GM19239 (cell line): ENCODE data around the gene MAGI2.
"Not testable (repeated sequence)": the region's sequence is repeated elsewhere in the genome, so short reads cannot be mapped to it uniquely, and the experiment has no call there.

Experiments
- DNase-seq: peaks from one replicate; pipeline ENCODE4 v3.0.0; 2011; ENCODE audit warnings: low spot score; ENCODE audit not compliant: insufficient read length
- FAIRE-seq: peaks from 2 replicates; lab custom pipeline; 2011; peaks lifted over from hg19 to GRCh38; lab: Jason Lieb, UNC

The MAGI2 gene

DNA sequence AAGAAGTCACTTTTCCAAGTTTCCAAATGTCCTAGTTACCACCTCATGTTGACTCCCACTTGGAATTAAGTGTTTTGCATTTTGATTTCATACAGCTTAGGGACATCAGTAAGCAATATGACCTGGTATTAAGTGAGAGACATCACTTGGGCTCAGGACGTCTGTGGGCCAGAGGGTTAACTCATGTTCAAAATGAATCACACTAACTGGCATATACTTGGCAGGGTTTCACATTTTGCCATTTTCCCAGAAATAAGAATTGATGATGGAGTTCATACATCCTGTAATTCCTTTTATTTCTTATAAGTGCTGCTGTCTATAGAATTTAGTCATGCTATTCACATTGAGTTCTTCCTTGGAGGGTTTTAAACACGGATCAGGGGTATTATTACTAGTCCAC, 1138.3 kb downstream of the MAGI2 start:
- no peak for DNase-seq
- no peak for FAIRE-seq

GRCh38 chr7:78311181-78311580, 1142.3 kb downstream of the MAGI2 start:
- DNase-seq (no peak), FAIRE-seq (no peak)

GRCh38 chr7:78307892-78308291, 1145.6 kb downstream of the MAGI2 start:
- FAIRE-seq (no peak), DNase-seq (no peak)

DNA sequence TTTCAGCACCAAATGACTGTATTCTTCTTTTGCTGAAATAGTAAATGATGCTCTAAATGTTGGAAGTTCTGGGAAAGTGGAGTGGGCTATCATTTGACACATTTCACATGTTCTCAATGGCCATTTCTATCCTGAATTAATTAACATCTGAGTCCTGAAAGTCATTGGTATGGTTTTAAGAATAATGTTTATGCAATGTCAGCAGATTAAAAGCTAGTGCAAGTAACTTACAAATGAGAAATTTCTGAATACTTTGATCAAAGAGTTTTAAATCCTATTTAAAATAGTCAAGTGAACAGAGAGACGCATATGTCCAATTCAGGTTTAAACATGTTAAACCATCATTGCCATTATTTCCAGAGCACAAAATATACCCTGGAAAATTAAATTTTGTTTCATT, 1146.8 kb downstream of the MAGI2 start:
- FAIRE-seq = no peak

GRCh38 chr7:78301407-78301806, 1152.1 kb downstream of the MAGI2 start:
- FAIRE-seq (no peak), DNase-seq (no peak)

More for the DNA sequence above, 1146.8 kb downstream of the MAGI2 start:
- DNase-seq = no peak

DNA sequence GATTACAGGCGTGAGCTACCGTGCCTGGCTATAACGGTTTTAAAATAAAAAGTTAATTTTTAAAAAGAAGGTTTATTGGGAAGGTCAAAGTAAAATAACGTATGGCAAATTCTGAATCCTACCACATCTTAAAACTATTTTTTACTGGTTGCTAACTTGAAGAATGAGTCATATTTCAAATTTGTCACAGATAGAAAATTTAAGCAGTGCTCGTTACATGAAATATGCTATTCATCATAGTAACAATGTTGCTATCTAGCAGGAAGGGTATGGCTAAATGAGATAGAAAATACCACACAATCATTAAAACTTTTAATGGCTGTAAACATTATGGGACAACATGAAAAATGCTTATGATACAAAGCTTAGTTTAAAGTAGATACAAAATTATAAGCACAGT, 1154.4 kb downstream of the MAGI2 start:
- DNase-seq = no peak
- FAIRE-seq = no peak

DNA sequence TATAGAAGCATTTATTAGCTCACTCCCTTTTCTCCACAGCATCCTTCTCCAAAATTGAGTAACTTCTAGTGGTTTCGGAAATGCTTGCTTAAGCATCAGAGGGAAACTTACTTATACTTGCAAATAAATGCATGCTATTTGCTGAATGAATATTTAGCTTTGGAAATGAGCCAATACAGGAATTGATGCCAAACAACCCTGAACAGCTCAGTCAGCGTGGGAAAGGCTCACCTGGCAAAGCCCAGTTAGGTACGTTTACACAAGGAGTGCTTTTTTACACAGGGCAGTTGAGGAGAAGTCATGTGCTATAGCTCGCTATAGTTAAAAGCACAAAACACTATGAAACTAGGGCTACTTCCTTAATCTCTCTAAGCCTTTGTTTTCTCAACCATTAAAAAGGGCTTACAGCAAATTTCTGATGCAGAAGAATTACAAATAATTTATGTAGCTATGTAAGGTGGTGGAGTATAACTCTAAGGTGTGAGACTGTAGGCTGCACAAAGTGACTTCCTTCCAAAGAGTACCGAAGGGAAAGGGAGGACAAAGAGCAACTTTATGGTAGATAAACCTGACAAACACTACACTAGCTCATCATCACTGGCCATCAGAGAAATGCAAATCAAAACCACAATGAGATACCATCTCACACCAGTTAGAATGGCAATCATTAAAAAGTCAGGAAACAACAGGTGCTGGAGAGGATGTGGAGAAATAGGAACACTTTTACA, 1156.7 kb downstream of the MAGI2 start:
- no peak for DNase-seq
- FAIRE-seq = no peak

GRCh38 chr7:78296046-78296597, 1157.3 kb downstream of the MAGI2 start:
- DNase-seq = no peak
- no peak for FAIRE-seq

- FAIRE-seq, DNase-seq: not testable (repeated sequence)
These were observed 1164.0 kb downstream of the MAGI2 start for GRCh38 chr7:78289471-78289870.

DNA sequence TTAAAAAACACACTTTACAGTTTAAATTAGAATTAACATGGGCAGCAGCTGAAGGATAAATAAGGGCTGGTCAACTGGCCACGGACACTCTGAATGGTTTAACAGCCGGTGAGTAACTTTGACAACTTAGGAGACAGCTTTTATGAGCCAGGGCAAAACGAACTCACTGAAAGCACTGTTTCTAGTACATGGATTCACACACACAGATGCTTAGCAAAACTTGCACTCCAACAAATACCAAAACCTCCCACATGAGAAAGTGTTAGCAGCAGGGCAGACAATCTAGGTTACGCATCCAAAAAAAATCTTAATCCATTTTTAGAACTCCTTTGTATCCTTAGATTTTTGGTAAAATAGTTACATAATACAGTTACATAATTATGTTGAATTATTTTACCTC, 1168.5 kb downstream of the MAGI2 start:
- FAIRE-seq = no peak
- no peak for DNase-seq

GRCh38 chr7:78280276-78280675, 1173.2 kb downstream of the MAGI2 start:
- DNase-seq = no peak
- no peak for FAIRE-seq

- no peak for DNase-seq
- FAIRE-seq = no peak
These were observed 1174.0 kb downstream of the MAGI2 start for GRCh38 chr7:78279457-78279856.

DNA sequence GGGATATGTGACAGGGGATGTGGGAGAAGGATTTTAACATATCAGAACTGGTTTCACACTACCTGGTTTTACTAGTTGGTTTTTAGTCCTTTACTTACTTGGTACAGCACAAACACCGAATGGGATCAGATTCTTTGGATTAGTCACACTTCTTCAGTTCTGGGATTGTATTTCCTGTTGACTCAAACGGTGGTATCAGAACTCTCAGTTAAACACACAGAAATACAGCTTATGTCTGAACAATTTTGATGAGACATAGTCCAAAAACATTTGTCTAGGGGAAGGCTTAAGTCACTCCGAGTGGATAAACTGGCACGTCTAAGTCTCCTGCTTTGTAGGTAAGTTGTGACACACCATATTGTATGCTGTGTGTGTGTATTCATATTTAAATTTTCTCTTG, 1174.4 kb downstream of the MAGI2 start:
- FAIRE-seq (no peak), DNase-seq (no peak)

- no peak for FAIRE-seq
- no peak for DNase-seq
These were observed 1186.3 kb downstream of the MAGI2 start for GRCh38 chr7:78267141-78267540.

DNA sequence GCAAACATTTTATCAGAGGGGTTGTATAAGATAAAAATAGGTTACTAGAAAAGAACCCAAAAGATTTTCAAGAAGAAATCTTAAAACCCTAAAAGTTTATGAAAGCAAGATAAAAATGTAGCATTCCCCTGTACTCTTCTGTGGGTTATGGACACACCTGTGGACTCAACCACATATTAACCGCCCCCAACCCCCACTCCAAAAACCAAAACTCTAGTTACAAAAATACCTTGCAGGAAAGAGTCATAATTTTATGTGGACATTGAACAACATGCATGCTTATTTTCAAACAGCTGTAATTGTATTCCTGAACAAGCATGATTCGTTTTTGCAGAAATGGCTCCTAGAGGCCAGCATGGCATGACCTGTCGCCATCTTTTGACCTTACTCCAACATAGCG, 1188.0 kb downstream of the MAGI2 start:
- no peak for DNase-seq
- no peak for FAIRE-seq

DNA sequence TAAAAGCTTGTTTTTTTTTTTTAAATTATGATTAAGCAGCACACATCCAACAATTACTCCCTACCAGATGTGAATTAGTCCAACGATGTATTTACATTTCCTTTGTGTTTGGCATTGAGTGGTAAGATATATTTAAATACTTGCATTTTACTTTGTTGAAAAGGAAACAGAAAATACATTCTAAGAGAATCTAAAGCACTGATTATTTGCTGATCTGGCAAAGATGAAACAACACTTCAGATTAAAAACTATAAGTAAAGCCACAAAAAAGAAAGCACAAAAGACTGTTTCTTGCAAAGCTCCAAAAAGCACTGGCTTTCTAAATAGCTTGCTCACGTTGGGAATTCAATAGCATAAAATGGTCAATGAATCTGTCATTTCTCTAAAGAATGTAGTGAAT, 1188.4 kb downstream of the MAGI2 start:
- no peak for FAIRE-seq

GRCh38 chr7:78264105-78264504, 1189.4 kb downstream of the MAGI2 start:
- FAIRE-seq (no peak), DNase-seq (no peak)

More for the DNA sequence above, 1188.4 kb downstream of the MAGI2 start:
- DNase-seq = no peak

GRCh38 chr7:78261739-78262138, 1191.7 kb downstream of the MAGI2 start:
- DNase-seq = no peak
- FAIRE-seq = no peak

- no peak for DNase-seq
- no peak for FAIRE-seq
These were observed 1192.2 kb downstream of the MAGI2 start for GRCh38 chr7:78261302-78261701.

DNA sequence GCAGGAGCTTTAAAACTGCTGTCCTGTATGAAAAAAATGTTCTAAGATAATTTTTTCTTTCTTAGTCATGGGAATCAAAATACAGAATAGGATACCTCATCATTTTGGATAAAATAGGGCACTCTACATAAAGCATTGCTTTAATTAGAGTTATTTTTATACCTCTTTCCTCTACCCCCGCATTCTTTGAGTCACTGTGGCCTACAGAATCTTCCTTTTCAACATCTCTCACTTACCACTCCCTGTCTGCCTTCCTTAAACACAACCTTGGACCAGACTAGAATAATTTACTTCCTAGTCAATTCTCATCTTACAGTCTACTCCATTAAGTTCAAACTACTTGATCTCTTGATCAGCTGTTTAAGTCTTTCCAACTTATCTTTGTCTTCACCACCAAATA, 1192.6 kb downstream of the MAGI2 start:
- no peak for DNase-seq
- FAIRE-seq = no peak

- FAIRE-seq (no peak), DNase-seq (no peak)
These were observed 1198.8 kb downstream of the MAGI2 start for GRCh38 chr7:78254726-78255055.
